Kidney epithelial cell (primary cell): ENCODE results near the gene ZNF784. TPM values are rescaled to one million over a fixed set of nuclear protein-coding genes. Genes with fewer than 3 reads are reported as not detected.

Experiments
- DNase-seq: peaks from one replicate; pipeline ENCODE4 v3.0.0-alpha.2; 2010; ENCODE audit warnings: low read depth
- H3K27me3 ChIP-seq: 2 replicates; pipeline ENCODE4 v1.6.0; 2011; ENCODE audit warnings: low read length; ENCODE audit not compliant: control insufficient read depth, insufficient read depth
- H3K36me3 ChIP-seq: 2 replicates; pipeline ENCODE4 v1.5.1; 2011; ENCODE audit warnings: low read length; ENCODE audit not compliant: control insufficient read depth, insufficient read depth
- H3K4me3 ChIP-seq: 2 replicates; pipeline ENCODE4 v1.5.1; 2011; ENCODE audit warnings: low read depth, mild to moderate bottlenecking, control low read depth, low read length
- total RNA-seq: library from RNA; depleted of rRNA; stranded (reverse); fragments of >200 nt; gene quantifications from 2 replicates; pipeline ENCODE4 v1.2.3, GENCODE V29; 2015
- TF ChIP-seq, protein P1 (sequence below): IDR thresholded peaks from 2 replicates; pipeline ENCODE4 v1.5.1; 2011; ENCODE audit warnings: mild to moderate bottlenecking, moderate library complexity, low read length, control low read depth, inconsistent platforms; ENCODE audit not compliant: insufficient read depth, poor library complexity, severe bottlenecking

Gene ZNF784
- total RNA-seq, 1 donor from 2014 or later = 3.6 TPM

DNA sequence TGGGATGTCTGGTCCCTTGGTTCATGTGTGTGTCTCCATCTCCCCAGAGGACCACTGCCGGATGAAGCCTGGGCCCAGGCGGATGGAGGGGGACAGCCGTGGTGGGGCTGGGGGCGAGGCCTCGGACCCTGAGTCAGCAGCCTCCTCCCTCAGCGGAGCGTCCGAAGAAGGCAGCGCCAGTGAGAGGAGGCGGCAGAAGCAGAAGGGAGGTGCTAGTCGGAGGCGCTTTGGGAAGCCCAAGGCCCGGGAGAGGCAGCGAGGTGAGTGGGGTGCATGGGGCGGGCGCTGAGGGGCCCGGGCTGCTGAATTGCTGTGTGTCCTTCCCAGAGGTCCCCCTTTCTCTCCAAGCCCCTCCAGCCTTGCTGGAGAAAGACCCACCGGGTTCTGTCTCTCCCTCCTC lies 26.9 kb upstream of the ZNF784 start:
- TF ChIP-seq, protein P1, sequence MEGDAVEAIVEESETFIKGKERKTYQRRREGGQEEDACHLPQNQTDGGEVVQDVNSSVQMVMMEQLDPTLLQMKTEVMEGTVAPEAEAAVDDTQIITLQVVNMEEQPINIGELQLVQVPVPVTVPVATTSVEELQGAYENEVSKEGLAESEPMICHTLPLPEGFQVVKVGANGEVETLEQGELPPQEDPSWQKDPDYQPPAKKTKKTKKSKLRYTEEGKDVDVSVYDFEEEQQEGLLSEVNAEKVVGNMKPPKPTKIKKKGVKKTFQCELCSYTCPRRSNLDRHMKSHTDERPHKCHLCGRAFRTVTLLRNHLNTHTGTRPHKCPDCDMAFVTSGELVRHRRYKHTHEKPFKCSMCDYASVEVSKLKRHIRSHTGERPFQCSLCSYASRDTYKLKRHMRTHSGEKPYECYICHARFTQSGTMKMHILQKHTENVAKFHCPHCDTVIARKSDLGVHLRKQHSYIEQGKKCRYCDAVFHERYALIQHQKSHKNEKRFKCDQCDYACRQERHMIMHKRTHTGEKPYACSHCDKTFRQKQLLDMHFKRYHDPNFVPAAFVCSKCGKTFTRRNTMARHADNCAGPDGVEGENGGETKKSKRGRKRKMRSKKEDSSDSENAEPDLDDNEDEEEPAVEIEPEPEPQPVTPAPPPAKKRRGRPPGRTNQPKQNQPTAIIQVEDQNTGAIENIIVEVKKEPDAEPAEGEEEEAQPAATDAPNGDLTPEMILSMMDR = no peak
- H3K4me3 ChIP-seq = no peak overlapping the region
- no peaks in the 10 kb centered on the region for H3K36me3 ChIP-seq
- no peaks in the 10 kb centered on the region for H3K27me3 ChIP-seq
- no peak for DNase-seq

DNA sequence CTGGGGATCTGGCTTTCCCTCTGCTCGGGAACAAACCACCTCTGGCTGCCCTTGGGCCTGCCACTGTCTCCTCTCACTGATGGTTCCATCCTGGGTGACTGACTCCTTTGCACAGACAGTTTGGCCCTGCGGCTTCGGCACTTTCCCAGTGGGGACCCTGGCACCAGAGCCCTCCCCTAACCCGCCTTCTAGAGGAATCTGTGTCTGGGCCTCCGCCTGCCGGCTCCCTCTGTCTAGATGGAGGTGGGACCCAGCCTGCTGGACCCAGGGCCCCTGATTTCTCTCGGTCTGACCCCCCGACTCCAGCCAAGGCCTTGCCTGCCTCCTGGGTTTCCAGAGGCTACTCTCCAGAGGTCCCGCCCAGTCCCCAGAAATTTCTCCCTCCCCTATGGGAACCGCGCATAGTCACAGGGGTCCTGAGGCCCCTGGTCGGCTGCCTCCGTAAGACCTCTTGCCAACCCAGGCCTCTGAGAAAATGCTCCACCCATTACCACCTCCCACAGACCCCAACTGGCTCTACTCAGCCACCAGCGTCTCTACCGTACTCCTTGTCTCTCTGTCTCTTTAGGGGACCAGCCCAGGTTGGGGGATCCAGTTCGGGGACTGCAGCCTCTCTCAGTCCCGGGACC lies 26.4 kb upstream of the ZNF784 start:
- Histone ChIP-seq H3K27me3 (no peaks in the 10 kb centered on the region), H3K4me3 (no peak overlapping the region), H3K36me3 (no peaks in the 10 kb centered on the region)
- TF ChIP-seq, protein P1 = no peak
- no peak for DNase-seq

DNA sequence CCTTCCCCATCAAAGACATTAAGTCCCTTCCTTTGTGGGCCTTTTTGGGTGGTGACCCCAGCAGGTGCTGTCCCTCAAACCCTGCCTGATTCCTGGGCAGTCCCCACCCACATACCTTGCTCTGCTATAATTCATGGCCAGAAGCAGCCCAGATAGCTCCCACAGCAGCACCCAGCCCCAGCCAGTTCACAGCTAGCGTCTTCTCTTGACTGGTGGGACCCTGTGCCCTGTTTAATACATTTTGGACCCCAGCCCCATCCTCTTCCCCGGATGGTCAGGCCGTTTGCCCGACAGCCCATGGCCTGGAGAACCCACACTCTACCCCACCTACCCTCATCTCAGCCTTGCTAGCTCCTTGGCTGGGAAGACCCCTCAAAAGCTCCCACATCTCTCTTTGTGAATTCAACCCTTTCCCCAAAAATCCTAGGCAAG lies 25.8 kb upstream of the ZNF784 start:
- DNase-seq = no peak
- peaks cover 4% of the 10 kb centered on the region for H3K36me3 ChIP-seq
- TF ChIP-seq, protein P1 = no peak
- H3K27me3 ChIP-seq = no peaks in the 10 kb centered on the region
- no peak overlapping the region for H3K4me3 ChIP-seq

DNA sequence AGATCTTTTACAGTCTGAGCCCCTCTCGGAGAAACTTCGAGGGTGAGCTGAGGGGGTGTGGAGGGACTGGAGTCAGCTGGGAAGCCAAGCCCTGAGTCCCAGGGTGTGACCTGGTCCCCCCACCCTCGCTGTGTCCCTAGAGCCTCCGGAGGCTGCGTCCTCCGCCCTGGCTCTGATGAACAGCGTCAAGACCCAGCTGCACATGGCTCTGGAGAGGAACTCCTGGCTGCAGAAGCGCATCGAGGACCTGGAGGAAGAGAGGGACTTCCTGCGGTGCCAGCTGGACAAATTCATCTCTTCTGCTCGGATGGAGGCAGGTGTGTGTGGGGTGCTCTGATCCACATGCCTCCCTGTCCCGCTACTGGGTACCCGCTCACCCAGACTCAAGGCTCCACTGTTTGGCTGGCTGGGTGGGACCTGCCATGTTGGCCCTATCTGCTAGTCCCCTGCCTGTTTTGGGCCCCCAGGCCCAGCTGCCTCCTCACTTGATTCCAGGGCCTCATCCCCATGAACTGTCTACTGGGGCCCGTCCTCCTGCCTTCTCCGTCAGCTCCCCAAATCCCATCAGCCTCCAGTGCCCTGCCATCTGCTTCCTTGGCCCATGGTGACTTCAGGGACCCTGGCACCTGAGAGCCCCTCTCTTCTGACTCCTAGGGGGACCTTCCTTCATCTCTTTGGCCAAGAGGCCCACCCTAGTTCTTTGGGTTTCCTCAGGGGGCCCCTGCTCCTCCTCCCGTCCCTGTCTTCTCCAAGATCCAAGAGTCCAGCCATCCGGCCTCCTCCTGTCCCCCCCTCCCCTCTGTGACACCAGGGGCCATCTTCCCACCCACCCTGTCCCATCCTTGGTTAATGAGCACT lies 25.1 kb upstream of the ZNF784 start:
- Histone ChIP-seq H3K4me3 (no peak overlapping the region), H3K36me3 (peaks cover 4% of the 10 kb centered on the region), H3K27me3 (no peaks in the 10 kb centered on the region)
- no peak for DNase-seq
- TF ChIP-seq, protein P1 = no peak

- TF ChIP-seq, protein P1 = no peak
- no peaks in the 10 kb centered on the region for H3K27me3 ChIP-seq
- no peak for DNase-seq
- peak overlapping the region; percentile 79 for H3K4me3 ChIP-seq
- H3K36me3 ChIP-seq = peaks cover 4% of the 10 kb centered on the region
Observed at GRCh38 chr19:55648585-55649267, 24.4 kb upstream of the ZNF784 start.
